GM12873 (cell line): ENCODE measurements around the gene HTRA2.

Source experiments
- TF ChIP-seq, protein P1 (sequence below): IDR thresholded peaks from 2 replicates; pipeline ENCODE4 v1.5.1; 2012; ENCODE audit warnings: low read depth, mild to moderate bottlenecking, moderate library complexity, low read length, control low read depth; ENCODE audit not compliant: insufficient read depth; ENCODE audit errors: missing control alignments

The HTRA2 gene

DNA sequence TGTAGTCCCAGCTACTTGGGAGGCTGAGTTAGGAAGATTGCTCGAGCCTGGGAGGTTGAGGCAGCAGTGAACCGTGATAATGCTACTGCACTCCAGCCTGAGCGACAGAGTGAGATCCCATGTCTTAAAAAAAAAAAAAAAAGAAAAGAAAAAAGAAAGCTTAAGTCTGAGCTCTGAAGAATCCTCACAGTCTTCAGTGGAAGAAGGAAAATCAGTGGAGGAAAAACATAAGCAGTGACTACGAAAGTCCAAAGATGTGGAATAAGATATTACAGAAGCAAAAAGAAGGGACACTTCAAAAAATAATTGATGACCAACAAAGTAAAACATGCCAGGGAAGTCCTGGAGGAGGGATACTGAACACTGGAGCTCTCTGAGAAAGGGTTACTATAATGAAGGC lies 19.5 kb upstream of the HTRA2 start:
- TF ChIP-seq, protein P1, sequence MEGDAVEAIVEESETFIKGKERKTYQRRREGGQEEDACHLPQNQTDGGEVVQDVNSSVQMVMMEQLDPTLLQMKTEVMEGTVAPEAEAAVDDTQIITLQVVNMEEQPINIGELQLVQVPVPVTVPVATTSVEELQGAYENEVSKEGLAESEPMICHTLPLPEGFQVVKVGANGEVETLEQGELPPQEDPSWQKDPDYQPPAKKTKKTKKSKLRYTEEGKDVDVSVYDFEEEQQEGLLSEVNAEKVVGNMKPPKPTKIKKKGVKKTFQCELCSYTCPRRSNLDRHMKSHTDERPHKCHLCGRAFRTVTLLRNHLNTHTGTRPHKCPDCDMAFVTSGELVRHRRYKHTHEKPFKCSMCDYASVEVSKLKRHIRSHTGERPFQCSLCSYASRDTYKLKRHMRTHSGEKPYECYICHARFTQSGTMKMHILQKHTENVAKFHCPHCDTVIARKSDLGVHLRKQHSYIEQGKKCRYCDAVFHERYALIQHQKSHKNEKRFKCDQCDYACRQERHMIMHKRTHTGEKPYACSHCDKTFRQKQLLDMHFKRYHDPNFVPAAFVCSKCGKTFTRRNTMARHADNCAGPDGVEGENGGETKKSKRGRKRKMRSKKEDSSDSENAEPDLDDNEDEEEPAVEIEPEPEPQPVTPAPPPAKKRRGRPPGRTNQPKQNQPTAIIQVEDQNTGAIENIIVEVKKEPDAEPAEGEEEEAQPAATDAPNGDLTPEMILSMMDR = no peak

DNA sequence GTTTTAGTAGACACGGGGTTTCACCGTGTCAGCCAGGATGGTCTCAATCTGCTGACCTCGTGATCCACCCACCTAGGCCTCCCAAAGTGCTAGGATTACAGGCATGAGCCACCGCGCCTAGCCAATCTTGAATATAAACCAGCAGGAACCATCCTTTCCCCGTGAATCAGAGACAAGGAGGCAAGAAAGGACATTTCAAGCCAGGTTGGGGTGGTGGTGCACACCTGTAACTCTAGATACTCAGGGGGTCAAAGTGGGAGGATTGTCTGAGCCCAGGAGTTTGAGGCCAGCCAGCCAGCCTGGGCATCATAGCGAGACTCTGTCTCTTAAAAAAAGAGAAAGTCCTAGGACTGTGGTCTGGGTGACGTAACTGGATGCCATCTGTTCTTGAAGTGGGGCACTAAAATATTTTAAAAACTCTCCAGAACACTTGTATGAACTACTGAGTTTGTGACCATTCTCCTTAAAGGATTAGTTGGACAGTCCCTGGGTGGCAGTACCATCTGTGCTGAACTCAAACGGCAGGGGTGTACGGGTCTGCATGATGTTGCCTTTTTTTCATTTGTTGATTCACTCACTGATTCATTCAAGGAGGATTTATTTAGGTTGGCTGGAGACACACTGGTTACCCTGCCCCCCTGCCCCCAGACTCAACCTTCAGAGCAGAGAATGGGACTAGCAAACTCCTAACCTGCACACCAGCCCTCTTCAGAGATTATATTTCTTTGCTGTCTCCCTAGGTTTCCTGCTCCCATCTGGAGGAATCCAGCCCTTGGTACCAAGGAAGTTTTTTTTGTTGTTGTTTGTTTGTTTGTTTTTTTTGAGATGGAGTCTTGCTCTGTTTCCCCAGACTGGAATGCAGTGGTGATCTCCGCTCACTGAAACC lies 18.4 kb upstream of the HTRA2 start:
- TF ChIP-seq, protein P1 = no peak

DNA sequence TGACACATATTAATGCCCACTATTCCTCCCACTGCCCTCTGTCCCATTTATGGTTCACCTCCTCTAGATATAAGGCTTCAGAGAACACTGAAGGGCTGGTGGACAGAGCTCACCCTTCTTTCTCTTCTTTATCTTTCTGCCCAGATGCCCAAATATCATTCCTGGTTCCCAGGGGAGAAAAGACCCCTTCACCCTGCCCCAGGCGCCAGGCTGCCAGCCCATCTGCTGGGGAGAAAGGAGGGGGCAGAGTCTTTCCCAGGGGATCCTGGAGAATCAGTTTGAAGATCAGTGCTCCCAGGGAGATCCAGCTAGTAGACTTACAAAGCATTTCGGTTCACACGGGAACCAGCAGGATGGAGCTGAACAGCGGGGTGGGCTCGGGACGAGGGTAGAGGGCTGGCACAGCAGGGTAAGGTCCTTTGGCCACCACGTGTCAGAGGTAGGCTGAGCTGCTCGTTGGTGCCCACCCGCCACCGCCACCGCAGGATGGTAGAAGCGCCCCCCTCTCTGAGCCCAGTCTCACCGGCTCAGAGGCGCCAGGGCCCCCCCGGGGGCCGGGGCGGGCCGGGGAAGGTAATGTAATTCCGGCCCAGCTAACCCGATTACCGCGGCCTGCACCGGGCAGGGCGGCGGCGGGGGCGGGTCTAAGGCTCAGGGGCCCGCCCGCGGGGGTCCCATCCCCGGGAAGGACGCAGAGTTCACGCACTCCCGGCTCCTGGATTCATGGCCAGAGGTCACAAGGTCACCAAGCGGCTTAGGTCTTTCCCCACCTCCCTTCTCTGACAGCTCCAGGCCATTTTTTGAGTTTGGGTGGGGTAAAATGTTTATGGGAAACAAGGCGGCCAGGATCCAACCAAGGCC lies 16.8 kb upstream of the HTRA2 start:
- TF ChIP-seq, protein P1 = no peak

DNA sequence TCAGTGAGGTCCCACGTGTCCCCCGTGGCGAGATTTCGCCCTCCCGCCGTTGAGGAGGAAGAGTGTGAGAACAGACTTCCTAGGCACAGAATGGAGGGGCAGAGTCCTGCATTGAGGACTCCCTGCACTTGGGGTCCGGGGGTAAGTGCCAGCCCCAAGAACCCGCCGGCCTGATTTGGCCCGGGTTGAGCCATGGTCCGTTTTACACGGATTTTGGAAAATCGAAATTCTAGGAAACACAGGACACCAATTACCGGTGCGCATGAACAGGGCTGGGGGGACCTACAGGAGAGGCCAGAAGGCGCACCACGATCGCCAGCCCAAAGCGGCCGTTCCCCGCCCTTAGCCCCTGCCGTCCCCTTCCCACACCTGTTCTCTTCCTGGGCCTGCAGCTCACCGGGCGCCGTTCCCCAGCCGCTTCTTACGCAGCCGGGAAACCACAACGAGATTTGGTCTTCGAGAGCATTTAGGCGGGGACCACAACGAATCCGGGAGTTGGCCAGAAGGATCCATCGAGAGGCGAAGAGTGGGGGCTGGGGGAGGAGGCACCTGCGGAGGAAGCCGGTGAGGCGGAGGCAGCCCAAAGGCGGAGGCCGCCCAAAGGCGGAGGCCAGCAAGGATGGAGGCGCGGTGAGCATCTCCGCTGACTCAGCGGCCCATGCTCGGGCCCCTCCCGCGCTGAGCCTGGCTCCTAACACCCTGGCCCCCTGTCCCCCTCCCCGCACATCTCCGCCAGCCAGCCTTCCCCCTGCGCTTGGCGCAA lies 15.9 kb upstream of the HTRA2 start:
- TF ChIP-seq, protein P1 = no peak

DNA sequence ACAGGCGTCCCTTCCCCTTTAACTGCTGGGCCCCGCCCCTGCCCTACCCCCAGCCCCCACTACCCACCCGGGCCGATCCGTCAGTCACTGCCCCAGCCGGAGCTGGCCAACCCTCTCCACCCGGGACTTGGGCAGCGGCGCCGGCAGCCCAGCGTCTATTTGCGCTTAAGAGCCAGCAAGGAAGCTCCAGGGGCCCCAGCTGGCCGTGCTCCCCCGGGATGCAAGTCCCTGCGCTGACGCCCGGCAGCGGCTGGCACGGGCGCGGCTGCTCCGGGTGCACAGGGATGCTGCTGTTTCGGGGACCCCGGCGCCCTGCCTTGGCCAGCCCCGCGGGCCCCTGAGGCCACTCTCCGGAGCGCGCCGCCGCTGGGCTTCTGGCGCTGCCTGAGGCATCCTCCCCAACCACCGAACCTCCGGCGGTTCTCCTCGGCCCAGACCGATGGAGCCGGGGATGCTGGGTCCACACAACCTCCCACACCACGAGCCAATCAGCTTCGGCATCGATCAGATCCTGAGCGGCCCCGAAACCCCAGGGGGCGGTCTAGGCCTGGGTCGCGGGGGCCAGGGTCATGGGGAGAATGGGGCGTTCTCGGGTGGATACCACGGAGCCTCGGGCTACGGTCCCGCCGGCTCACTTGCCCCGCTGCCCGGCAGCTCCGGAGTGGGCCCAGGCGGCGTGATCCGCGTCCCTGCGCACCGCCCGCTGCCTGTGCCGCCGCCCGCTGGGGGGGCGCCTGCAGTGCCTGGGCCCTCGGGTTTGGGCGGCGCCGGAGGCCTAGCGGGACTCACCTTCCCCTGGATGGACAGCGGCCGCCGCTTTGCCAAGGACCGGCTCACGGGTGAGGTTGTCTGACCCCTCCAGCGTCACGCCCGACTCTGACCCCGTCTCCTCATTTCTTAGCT lies 15.1 kb upstream of the HTRA2 start, which contains the start of gene TLX2:
TSS of gene TLX2 (plus strand) at position 83 of the 903 bp plus-strand sequence. CDS start at position 440, 357 bp downstream.
- TF ChIP-seq, protein P1 = no peak

DNA sequence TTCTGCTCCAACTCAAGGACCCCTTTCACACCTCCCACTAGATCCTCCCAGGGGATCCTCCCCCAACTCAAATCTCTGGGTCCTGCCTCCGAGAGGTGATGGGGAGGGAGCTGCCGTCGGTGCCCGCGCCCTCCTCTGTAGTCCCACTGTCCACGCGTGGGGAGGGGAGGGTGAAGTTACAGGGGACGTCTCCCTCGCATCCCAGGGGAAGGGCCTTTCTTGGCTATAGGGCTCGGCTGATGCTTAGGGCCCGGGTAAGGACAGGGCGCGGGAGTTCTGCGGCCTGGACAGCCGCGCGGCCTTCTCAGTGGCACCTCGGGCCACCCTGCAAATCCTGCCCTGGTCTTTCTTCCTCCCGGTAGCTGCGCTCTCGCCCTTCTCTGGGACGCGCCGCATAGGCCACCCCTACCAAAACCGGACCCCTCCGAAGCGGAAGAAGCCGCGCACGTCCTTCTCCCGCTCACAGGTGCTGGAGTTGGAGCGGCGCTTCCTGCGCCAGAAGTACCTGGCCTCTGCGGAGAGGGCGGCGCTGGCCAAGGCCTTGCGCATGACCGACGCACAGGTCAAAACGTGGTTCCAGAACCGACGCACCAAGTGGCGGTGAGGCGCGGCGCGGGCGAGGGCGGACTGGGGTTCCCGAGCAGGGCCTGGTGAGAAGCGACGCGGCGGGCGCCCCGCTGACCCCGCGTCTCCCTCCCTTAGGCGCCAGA lies 14.3 kb upstream of the HTRA2 start:
- TF ChIP-seq, protein P1 = no peak
